Lower leg skin (tissue), 4 donors: ENCODE data around the gene SLC8A2. TPM values are rescaled to one million over a fixed set of nuclear protein-coding genes. Genes with fewer than 3 reads are reported as not detected.

Experiments
- DNase-seq, 2 donors: peaks; one replicate each; pipeline ENCODE4 v3.0.0-alpha.2; 2019; ENCODE audit warnings: low spot score in 2 of 2
- H3K4me3 ChIP-seq: fragments of 200-600 bp; sonication (generic); 2 replicates; pipeline ENCODE4 v1.5.1; 2017; ENCODE audit warnings: mild to moderate bottlenecking, low read depth; ENCODE audit not compliant: poor library complexity, severe bottlenecking
- POLR2A ChIP-seq, 2 donors: fragments of 450-650 bp; IDR thresholded peaks; one replicate each; pipeline ENCODE4 v1.6.1; 2016 to 2017; ENCODE audit warnings: antibody characterized with exemption in 2 of 2, mild to moderate bottlenecking in 1 of 2, moderate library complexity in 1 of 2
- WGBS, 2 donors: methylation state at CpG; one replicate each; pipeline ENCODE4 v1.1.5; 2018; 5-methylcytosine and 5-hydroxymethylcytosine counted together
- intact Hi-C: fragments of 100-400 bp; cut with DNase I; formaldehyde crosslinking; loops from one replicate; pipeline ENCODE4 v1.15.0; 2023; ENCODE audit warnings: low total_unique reads
- total RNA-seq, 4 donors: library from RNA; depleted of rRNA; stranded (reverse); fragments of >200 nt; gene quantifications; one replicate each; pipeline ENCODE4 v1.1.0, GENCODE V29; 2016
- TF ChIP-seq, protein P1 (sequence below), 3 donors: fragments of 450-650 bp; IDR thresholded peaks; one replicate each; pipeline ENCODE4 v1.5.1; 2016; ENCODE audit warnings: antibody characterized with exemption in 3 of 3, mild to moderate bottlenecking in 3 of 3, moderate library complexity in 2 of 3

SLC8A2 gene
- total RNA-seq, 4 donors from 2014 or later: 0.38 to 2.3 (median 1.6) TPM; not detected in 1

DNA sequence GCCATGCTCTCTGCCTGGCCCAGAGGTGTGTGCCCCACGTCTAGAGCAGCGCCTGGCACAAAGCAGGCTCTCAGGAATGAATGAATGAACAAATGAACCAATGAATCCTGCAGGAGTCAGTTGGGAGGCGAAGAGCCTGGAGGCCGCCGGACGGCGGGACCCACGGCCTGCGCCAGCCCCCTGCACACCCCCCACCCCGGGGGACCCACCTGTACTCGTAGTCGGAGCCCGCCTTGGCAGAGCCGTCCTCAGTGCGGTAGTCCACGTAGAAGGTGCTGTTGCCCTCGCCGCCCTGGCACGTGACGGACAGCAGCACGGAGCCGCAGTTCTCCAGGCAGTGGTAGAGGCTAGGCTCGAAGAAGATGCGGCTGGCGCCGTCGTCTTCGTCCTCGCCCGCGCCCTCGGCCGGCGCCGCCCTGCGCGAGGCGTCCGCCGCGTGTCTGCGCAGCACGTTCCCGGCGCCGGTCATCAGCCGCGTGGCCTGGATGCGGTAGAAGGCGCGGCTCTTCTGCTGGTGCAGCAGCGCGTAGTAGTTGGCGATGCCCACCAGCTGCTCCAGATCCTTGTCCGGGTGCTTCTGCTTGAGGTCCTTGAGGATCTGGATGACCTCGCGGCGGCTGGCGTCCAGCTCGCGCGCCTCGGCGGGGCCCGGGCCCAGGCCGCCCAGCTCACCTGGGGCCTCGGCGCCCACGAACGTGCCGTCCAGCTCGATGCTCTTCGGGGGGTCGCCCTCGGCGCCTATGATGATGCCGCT, 14.8 kb downstream of the SLC8A2 start:
- intact Hi-C loops: no loop called here
- WGBS, 2 donors: 24 to 40% methylated on average over 47 to 49 of the region's 77 CpGs
- TF ChIP-seq POLR2A (IDR thresholded peaks at IDR 0.05): no peak
- TF ChIP-seq, protein P1, sequence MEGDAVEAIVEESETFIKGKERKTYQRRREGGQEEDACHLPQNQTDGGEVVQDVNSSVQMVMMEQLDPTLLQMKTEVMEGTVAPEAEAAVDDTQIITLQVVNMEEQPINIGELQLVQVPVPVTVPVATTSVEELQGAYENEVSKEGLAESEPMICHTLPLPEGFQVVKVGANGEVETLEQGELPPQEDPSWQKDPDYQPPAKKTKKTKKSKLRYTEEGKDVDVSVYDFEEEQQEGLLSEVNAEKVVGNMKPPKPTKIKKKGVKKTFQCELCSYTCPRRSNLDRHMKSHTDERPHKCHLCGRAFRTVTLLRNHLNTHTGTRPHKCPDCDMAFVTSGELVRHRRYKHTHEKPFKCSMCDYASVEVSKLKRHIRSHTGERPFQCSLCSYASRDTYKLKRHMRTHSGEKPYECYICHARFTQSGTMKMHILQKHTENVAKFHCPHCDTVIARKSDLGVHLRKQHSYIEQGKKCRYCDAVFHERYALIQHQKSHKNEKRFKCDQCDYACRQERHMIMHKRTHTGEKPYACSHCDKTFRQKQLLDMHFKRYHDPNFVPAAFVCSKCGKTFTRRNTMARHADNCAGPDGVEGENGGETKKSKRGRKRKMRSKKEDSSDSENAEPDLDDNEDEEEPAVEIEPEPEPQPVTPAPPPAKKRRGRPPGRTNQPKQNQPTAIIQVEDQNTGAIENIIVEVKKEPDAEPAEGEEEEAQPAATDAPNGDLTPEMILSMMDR (IDR thresholded peaks at IDR 0.05): no peak
- no peak overlapping the region for H3K4me3 ChIP-seq
- no peak for DNase-seq

DNA sequence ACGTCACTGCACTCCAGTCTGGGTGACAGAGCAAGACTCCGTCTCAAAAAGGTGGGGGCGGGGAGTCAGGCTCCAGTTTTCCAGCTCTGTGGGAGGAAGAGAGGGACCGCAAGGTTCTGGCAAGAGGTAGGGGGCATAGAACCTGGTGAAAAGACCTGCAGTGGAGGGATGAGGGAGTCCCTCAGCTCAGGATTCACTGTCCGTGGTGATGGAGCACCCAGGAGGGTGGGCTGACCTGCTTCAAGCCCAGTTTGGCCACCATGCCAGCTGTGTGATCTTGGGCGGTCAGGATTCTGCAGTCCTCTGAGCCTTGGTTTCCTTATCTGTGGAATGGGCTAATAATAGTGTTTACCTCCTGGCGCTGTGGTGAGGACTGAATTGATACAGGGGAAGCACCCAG, 21.2 kb downstream of the SLC8A2 start:
- intact Hi-C loops: no loop called here
- no peak for DNase-seq
- no peak for TF ChIP-seq POLR2A (IDR thresholded peaks at IDR 0.05)
- TF ChIP-seq, protein P1 (IDR thresholded peaks at IDR 0.05): no peak
- H3K4me3 ChIP-seq: no peak overlapping the region
- WGBS, 2 donors: 59 to 64% methylated on average over 7 of the region's 7 CpGs

DNA sequence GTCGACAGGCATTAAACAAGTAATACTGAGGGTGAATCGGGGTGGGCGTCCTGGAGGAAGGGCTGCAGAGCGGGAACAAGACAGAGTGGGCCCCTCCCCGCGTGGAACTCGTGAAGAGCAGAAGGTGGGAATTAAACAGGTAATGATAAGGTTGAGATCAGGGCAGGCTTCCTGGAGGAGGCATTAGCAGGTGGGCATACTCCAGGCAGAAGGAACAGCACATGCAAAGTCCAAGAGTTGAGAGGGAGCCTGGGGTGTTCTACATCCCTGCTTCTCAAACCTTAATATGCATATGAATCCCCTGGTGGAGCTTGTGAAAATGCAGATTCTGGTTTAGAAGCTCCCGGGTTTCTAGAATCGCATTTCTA, 23.3 kb downstream of the SLC8A2 start:
- intact Hi-C loops: loop anchor here (5.0 kb wide), 1 partner anchor 244 kb away; no protein-coding TSS in a partner anchor
- no peak for DNase-seq
- no peak for TF ChIP-seq POLR2A (IDR thresholded peaks at IDR 0.05)
- TF ChIP-seq, protein P1 (IDR thresholded peaks at IDR 0.05): no peak
- H3K4me3 ChIP-seq: no peak overlapping the region
- WGBS, 2 donors: 22 to 30% methylated on average over 9 of the region's 9 CpGs

DNA sequence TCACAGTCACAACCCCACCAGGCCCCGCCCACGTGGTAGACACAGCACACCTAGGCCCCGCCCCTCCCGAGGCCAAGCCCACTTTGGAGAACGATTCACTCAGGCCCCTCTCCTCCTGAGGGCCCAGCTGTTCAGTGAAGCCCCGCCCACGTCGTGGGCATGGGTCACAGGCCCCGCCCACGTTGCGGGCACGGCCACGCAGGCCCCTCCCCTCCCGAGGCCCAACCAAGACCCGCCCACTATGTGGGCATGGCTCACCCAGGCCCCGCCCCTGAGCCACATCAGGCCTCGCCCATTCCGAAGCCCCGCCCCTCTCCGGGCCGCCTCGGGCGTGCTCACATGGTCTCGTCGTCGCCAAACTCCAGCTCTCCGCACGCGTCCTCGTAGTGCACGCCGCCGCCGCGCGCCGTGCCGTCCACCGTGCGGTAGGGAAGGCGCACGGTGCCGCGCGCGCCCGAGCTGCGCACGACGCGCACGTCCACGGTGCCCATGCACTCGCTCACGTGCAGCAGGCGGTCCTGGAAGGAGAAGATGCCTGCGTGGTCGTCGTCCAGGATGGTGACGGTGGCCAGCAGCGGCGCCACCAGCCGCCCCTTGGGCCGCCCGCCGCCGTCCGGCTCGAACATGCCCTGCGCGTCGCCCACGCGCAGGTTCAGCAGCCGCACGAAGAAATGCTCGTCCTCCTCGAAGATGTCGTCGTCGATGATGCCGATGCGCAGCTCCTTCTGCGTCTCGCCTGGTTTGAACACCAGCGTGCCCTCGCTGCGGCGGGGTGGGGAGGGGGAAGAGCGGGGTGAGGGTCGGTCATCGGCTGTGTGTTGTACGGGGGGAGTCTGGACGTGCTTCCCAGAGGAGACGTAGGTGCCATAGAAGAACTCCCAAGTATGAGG, 24.0 kb downstream of the SLC8A2 start:
- DNase-seq: no peak
- no peak overlapping the region for H3K4me3 ChIP-seq
- intact Hi-C loops: loop anchor here (5.0 kb wide), 1 partner anchor 245 kb away; no protein-coding TSS in a partner anchor
- WGBS, 2 donors: 6 to 9% methylated on average over 40 to 74 of the region's 95 CpGs
- no peak for TF ChIP-seq POLR2A (IDR thresholded peaks at IDR 0.05)
- TF ChIP-seq, protein P1 (IDR thresholded peaks at IDR 0.05): no peak

DNA sequence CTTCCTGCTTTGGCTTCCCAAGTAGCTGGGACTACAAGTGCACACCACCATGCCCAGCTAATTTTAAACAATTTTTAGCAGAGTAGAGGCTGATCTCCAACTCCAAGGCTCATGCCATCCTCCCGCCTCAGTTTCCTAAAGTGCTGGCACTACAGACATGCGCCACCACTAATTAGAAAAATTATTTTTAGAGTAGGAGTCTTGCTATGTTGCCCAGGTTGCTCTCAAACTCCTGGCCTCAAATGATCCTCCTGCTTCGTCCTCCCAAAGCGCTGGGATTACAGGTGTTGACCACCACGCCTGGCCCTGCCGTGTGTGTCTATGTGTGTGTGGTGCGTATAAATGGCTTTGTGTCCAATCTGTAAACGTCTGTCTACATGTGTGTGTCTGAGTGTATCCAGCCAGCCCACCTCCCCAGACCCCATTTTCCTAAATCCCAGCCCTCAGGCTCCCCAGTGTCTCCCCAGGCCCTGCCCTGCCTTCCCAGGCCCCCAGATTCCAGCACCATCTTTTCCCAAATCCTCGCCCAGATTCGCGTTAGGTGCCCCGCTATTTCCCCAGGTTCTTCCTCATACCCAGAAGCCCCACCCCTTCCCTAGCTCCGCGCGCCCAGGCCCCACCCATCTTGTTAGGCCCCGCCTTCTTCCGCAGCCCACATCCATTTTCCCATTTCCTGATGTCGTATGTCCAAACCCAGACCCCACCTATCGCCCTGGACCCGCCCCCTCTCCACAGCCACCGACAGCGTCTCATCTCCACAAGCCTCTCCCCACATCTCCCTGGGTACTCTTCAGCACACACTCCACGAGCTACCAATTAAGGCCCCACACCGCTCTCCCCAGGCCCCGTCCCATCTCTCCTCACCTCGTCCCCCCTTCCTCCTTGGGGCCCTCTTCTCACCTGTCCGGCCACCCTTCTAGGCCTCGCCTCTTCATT, 24.9 kb downstream of the SLC8A2 start:
- H3K4me3 ChIP-seq: no peak overlapping the region
- DNase-seq: no peak

More for the DNA sequence above, 24.9 kb downstream of the SLC8A2 start:
- intact Hi-C loops: loop anchor here (5.0 kb wide), 1 partner anchor 245 kb away; no protein-coding TSS in a partner anchor
- 15 to 16% methylated on average over 28 of the region's 28 CpGs for WGBS, 2 donors
- no peak for TF ChIP-seq POLR2A (IDR thresholded peaks at IDR 0.05)
- TF ChIP-seq, protein P1 (IDR thresholded peaks at IDR 0.05): no peak
